HG02798 (cell line): ENCODE results near the gene OBP2B.
"Not testable (repeated sequence)": the region's sequence is repeated elsewhere in the genome, so short reads cannot be mapped to it uniquely, and the experiment has no call there.

Experiments used
- ATAC-seq: cut with Tn5 transposase; IDR thresholded peaks from one replicate; pipeline ENCODE4 v1.9.1; 2021; ENCODE audit warnings: mild to moderate bottlenecking; ENCODE audit not compliant: unreplicated experiment, poor library complexity

The OBP2B gene

GRCh38 chr9:133238851-133239532, 29.9 kb upstream of the OBP2B start:
- no peak for ATAC-seq

- ATAC-seq, result no peak
Measured at GRCh38 chr9:133238272-133238850, 29.3 kb upstream of the OBP2B start.

- no peak for ATAC-seq
Measured at GRCh38 chr9:133237035-133237731, 28.1 kb upstream of the OBP2B start.

GRCh38 chr9:133236291-133237034, 27.4 kb upstream of the OBP2B start:
- not testable (repeated sequence) for ATAC-seq

DNA sequence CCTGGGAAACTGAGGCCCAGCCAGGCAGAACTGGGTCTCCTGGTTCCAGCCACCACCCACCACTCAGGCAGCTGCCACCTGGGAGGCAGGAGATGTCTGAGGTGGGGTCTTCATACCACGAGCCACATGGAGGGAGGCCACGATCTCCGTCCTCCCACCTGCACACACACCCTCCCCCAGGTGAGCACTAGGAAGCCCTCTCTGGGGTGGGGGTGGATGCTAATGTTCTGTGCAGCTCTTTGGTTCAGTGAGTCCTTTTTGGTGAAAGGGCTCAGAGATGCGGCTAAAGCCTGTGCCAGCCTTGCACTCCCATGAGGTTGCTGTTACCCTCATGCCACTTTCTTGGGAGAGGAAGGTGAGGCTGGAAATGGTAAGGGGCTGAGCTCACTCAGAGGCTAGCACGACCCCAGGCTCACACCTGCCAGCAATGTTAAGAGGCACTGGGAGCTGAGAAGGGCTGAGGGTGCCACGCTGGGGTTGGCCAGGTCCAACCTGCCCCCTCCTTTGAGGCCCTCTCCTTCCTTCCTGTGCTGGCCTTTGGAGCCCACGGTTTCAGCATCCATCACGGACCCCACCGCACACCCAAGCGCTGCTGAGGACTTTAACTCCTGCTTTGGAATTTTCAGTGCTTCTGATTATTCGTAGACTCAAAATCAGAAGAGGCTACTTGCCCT, 26.6 kb upstream of the OBP2B start:
- no peak for ATAC-seq

GRCh38 chr9:133234577-133235322, 25.7 kb upstream of the OBP2B start:
- no peak for ATAC-seq

DNA sequence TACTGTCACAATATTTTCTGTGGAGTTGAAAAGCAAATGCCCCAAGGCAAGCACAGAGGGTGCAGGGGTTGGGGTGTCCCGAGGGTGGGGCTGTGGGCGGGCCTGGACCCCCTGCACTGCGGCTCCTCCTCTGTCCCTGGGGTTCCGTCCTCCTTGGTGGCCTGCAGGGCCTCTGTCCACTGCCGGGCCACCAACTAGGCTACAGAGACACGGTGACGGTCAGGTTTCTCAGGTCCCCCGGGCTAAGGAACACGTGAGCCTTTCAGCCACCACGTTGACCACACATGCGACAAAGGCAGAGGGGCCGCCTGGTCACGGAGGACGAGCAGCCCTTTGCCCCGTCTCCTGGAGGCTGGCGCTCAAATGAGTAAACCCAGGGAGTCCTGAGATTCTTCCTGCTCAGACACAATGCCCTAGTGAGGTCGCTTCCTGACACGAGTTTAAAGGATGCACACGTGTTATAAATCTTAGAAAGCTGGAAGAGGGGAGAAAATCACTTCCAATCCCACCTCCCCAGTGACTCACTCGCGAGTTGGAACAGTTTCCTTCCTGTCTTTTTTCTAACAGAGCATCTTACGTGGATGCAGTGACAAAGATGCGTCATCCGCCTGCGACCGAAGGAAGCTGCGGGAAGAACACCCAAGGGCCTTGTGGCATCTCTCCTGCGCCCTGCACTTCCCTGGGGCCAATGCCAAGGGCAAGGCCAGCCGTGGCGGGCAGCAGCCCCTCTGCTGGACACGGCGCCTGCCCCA, 24.8 kb upstream of the OBP2B start:
- no peak for ATAC-seq

DNA sequence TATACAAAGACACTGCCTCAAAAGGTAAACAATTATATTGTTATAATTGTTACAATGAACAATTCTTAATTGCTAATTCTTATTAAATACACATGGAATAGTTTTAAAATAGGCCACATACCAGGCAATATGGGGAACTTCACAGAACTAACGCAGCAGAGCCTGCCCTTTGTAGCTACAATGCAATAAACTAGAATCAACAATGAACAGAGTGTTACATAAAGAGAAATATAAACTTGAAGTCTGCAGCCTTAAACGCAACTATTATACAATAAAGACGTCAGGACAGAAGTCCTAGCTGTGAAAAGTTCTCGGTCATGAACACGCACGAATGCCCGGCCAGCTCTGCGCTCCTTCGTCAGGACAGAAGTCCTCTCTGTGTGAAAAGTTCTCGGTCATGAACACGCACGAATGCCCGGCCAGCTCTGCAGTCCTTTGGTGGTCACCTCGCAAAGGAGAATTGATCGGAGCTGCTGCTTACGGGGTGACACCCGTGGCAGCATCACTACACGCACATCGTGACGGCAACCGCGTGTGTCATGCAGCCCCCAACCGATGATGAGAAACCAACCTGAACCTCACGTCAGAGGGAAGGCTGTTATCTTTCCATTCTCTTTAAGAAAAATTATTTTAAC, 23.0 kb upstream of the OBP2B start:
- not testable (repeated sequence) for ATAC-seq

GRCh38 chr9:133230514-133230913, 21.5 kb upstream of the OBP2B start:
- ATAC-seq, result not testable (repeated sequence)

GRCh38 chr9:133230093-133230492, 21.0 kb upstream of the OBP2B start:
- ATAC-seq, result no peak

DNA sequence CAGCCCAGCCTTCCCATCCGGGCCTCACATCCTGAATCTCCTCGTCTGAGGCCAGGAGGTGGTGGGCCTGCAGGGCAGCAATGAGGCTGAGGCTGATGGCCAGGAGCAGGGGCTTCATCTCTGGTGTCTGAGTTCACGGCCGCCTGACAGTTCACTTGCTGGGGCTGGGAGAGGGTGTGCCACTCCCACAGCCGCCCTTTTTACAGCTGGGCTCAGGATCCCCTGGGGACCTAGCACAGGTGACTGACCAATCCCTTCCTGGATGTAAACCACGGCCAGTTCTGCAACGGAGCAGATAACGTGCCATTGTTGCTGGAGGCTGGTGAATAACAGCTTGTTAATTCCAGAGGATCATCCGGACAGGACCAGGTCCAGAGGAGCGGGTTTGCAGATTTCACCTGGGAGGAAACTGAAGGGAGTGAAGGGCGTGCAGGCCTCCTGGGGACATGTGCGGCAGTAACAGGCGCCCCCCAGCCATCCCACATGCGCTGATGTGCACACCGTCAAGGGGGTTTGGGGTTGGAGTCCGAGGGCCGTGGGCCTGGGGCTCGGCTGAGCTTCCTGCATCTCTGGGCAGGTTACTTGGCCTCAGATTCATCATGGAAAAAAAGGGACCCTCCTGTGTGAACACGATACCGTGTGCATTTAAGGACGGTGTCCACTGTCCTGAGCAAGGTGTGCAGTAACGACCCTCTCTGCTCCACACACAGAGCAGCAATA, 19.6 kb upstream of the OBP2B start:
- not testable (repeated sequence) for ATAC-seq

DNA sequence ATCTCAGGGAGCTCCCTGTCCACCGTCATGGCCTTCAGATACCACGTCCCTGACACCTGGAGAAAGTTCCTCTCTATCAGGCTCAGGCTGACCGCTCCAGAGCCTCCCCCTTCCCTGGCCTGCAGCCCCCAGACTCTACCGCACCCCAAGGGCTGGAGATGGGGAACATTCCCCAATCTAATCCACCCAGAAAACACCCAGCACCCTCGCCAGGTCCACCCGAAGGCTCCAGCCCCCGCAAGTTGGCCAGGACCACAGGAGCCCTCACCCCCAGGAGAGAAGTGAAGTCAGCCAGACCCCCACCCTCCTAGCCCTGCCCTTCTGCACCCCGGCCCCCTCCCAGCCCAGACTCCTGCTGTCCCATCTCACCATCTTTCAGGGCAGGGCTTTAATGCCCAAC, 18.9 kb upstream of the OBP2B start:
- not testable (repeated sequence) for ATAC-seq

- ATAC-seq, result no peak
Measured at GRCh38 chr9:133227242-133227860, 18.3 kb upstream of the OBP2B start.

- no peak for ATAC-seq
Measured at GRCh38 chr9:133226219-133227171, 17.4 kb upstream of the OBP2B start.

DNA sequence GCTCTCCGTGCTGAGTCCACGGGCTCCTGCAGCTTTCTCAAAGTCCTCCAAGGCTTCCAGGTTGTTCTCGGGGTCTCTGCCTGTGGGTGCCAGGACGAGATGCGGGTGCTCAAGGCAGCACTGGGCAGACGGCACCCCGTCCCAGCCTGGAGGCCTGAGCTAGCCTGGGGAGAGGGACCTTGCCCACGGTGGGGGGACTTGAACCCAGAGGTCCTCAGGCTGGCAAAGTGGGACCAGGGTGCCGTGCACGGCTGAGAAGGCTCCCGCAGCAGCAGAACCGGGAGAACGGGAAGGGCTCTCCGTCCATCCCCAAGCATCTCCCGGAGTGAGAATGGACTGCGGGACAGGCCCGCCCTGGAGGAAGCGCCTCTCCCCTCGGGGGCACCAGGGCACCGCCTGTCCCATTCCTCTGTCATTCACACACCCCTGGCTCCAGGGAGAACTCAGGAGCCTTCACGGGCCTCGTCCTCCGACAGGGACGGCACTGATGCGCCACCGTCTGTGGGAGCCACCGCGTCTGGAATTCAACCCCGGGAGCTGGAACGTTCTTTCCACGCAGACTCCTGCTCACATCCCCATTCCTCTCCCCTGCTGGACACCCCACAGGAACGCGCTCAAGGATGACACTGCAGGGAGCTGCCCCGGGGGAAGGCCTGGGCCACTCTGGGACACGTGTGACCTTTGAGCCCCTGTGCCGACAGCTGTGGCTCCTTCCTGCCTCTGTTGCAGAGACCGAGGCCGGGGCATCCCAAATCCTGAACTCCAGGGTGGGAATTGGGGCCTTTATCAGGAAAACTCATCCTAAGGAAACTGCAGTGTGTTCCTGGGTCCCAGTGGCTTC, 16.3 kb upstream of the OBP2B start:
- no peak for ATAC-seq

DNA sequence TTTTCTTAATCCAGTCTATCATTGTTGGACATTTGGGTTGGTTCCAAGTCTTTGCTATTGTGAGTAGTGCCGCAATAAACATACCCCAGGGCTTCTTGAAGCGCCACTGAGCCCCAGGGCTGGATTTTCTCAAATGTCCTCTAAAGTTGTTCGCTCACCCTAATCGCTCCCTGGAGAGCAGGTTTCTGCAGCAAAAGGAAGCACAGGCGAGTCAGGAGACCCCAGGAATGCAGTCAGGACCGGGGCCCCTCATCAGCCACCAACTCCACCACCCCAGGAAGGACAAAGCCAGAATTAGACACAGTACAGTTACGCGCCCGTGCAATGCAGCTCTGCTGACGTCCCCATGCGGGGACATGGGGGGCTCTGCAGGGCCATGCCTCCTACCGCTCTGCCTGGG, 15.7 kb upstream of the OBP2B start:
- ATAC-seq, result no peak
